ENCODE measurements around the gene WASF2.

DNA sequence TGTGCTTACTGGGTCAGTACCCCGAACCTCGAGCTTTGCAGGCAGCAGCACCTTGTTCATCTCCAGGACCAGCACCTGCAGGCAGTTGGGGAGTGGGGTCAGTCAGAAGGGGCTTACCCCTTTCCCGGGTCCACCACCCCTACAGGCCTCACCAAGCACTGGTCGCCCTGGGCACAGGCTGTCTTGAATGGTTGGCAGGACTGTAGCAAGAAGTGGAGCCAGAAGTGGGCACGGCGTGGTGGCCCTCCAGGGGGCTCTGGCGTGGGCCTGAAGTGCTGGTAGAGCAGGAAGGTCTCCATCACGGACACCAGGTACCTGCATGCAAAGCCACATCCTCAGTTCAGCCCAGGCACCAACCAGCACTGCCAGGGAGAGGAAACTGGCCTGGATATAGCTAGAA lies 128.4 kb downstream of the WASF2 start:
- TF ChIP-seq, protein P1, sequence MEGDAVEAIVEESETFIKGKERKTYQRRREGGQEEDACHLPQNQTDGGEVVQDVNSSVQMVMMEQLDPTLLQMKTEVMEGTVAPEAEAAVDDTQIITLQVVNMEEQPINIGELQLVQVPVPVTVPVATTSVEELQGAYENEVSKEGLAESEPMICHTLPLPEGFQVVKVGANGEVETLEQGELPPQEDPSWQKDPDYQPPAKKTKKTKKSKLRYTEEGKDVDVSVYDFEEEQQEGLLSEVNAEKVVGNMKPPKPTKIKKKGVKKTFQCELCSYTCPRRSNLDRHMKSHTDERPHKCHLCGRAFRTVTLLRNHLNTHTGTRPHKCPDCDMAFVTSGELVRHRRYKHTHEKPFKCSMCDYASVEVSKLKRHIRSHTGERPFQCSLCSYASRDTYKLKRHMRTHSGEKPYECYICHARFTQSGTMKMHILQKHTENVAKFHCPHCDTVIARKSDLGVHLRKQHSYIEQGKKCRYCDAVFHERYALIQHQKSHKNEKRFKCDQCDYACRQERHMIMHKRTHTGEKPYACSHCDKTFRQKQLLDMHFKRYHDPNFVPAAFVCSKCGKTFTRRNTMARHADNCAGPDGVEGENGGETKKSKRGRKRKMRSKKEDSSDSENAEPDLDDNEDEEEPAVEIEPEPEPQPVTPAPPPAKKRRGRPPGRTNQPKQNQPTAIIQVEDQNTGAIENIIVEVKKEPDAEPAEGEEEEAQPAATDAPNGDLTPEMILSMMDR (IDR thresholded peaks at IDR 0.05; ENCODE audit: insufficient read depth, low read length): no peak
- no peak for TF ChIP-seq GABPA (IDR thresholded peaks at IDR 0.05; ENCODE audit: low read depth)
- no peak for TF ChIP-seq POLR2AphosphoS5 (IDR thresholded peaks at IDR 0.05; ENCODE audit: low read depth)
- TF ChIP-seq, protein P2, sequence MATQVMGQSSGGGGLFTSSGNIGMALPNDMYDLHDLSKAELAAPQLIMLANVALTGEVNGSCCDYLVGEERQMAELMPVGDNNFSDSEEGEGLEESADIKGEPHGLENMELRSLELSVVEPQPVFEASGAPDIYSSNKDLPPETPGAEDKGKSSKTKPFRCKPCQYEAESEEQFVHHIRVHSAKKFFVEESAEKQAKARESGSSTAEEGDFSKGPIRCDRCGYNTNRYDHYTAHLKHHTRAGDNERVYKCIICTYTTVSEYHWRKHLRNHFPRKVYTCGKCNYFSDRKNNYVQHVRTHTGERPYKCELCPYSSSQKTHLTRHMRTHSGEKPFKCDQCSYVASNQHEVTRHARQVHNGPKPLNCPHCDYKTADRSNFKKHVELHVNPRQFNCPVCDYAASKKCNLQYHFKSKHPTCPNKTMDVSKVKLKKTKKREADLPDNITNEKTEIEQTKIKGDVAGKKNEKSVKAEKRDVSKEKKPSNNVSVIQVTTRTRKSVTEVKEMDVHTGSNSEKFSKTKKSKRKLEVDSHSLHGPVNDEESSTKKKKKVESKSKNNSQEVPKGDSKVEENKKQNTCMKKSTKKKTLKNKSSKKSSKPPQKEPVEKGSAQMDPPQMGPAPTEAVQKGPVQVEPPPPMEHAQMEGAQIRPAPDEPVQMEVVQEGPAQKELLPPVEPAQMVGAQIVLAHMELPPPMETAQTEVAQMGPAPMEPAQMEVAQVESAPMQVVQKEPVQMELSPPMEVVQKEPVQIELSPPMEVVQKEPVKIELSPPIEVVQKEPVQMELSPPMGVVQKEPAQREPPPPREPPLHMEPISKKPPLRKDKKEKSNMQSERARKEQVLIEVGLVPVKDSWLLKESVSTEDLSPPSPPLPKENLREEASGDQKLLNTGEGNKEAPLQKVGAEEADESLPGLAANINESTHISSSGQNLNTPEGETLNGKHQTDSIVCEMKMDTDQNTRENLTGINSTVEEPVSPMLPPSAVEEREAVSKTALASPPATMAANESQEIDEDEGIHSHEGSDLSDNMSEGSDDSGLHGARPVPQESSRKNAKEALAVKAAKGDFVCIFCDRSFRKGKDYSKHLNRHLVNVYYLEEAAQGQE (IDR thresholded peaks at IDR 0.05; ENCODE audit: insufficient replicate concordance, low read depth): no peak
- no peak for TF ChIP-seq SPI1 (IDR thresholded peaks at IDR 0.05; ENCODE audit: borderline replicate concordance, low read depth)
